Transverse colon (tissue), 4 donors: ENCODE data around the gene CAT. TPM values are rescaled to one million over a fixed set of nuclear protein-coding genes. Genes with fewer than 3 reads are reported as not detected.

Experiments
- DNase-seq: peaks from one replicate; pipeline ENCODE4 v3.0.0-alpha.2; 2019
- H3K27ac ChIP-seq, 4 donors: fragments of 200-600 bp; sonication (generic); 2 replicates each; pipeline ENCODE4 v1.5.1; 2016 to 2018; ENCODE audit warnings: inconsistent platforms in 4 of 4
- H3K27me3 ChIP-seq: fragments of 200-600 bp; sonication (generic); 2 replicates; pipeline ENCODE4 v1.5.1; 2017; ENCODE audit warnings: inconsistent platforms
- H3K36me3 ChIP-seq, 4 donors: fragments of 200-600 bp; sonication (generic); 2 replicates each; pipeline ENCODE4 v1.5.1; 2017 to 2019; ENCODE audit warnings: inconsistent platforms in 4 of 4
- H3K4me1 ChIP-seq, 4 donors: fragments of 200-600 bp; sonication (generic); 2 replicates each; pipeline ENCODE4 v1.5.1; 2017 to 2020; ENCODE audit warnings: inconsistent platforms in 4 of 4
- H3K4me3 ChIP-seq, 4 donors: fragments of 200-600 bp; sonication (generic); 1 replicate in 1 of 4; 2 replicates in 3 of 4; pipeline versions ENCODE4 v1.5.1 to v1.6.1; 2017 to 2019; ENCODE audit warnings: inconsistent platforms in 4 of 4
- H3K9me3 ChIP-seq, 2 donors: fragments of 200-600 bp; sonication (generic); 2 replicates each; pipeline ENCODE4 v1.5.1; 2017 to 2019; ENCODE audit warnings: inconsistent platforms in 2 of 2
- CTCF ChIP-seq, 5 experiments: fragments of 200-600 bp in 3 of 5; fragments of 450-650 bp in 2 of 5; sonication (generic) in 3 of 5; IDR thresholded peaks; 1 replicate in 2 of 5; 2 replicates in 3 of 5; pipeline ENCODE4 v1.5.1; 2016 to 2017; ENCODE audit warnings: antibody characterized with exemption in 5 of 5, inconsistent platforms in 3 of 5, mild to moderate bottlenecking in 2 of 5, moderate library complexity in 1 of 5
- EP300 ChIP-seq: sonication (generic); formaldehyde crosslinking; IDR thresholded peaks from one replicate; pipeline ENCODE4 v1.6.1; 2017; ENCODE audit warnings: antibody characterized with exemption, low read depth
- POLR2A ChIP-seq: fragments of 450-650 bp; IDR thresholded peaks from one replicate; pipeline ENCODE4 v1.6.1; 2016; ENCODE audit warnings: antibody characterized with exemption, mild to moderate bottlenecking, moderate library complexity
- POLR2AphosphoS5 ChIP-seq, 3 donors: sonication (generic); formaldehyde crosslinking; IDR thresholded peaks; one replicate each; pipeline ENCODE4 v1.6.1; 2016; ENCODE audit warnings: antibody characterized with exemption in 3 of 3
- WGBS, 2 donors: methylation state at CpG; one replicate each; pipeline ENCODE4 v1.1.5; 2018; ENCODE audit warnings: low coverage in 1 of 2; 5-methylcytosine and 5-hydroxymethylcytosine counted together
- in situ Hi-C, 4 donors: fragments of 200-750 bp; cut with MboI; loops; one replicate each; pipeline versions ENCODE4 v1.15.0 to v1.15.1; 2017; ENCODE audit warnings: low sequenced_read_pairs in 3 of 4, low pct_ligation_motif_present in 1 of 4, low pct_unique_long_range_greater_than_20kb in 1 of 4
- intact Hi-C: fragments of 100-400 bp; cut with DNase I; formaldehyde crosslinking; loops from one replicate; pipeline ENCODE4 v1.15.1; 2023; ENCODE audit warnings: low total_unique reads
- total RNA-seq, 4 donors: library from RNA; depleted of rRNA; stranded (reverse); fragments of >200 nt; gene quantifications; one replicate each; pipeline ENCODE4 v1.1.0, GENCODE V29; 2016

CAT gene
- 100 to 1,000 TPM in 3 of 4 donors, 10 to 100 TPM in 1; 81.2 to 168 (median 133) TPM for total RNA-seq

GRCh38 chr11:34438529-34439507, at the start of gene CAT:
Gene CAT (plus strand): TSS chr11:34438934. CDS start chr11:34439014, 80 bp downstream.
- Histone ChIP-seq H3K9me3 (no peaks in the 10 kb centered on the region), H3K4me1 (peaks cover 8 to 37% (median 19%) of the 10 kb centered on the region in 4 donors), H3K27ac (peak within 1 kb of the TSS; percentile 93 to 97 (median 96)), H3K4me3 (peak within 1 kb of the TSS; percentile 70 to 90 (median 86)), H3K36me3 (no peaks in the 10 kb centered on the region), H3K27me3 (no peaks in the 10 kb centered on the region)
- 1% methylated on average over 59 of the region's 62 CpGs; no CpG with 5 or more reads in 1 of the 2 donors for WGBS, 2 donors
- in situ Hi-C loops (no loop called here), intact Hi-C loops (no loop called here)
- peak; percentile 89 to 92 (median 90) for TF ChIP-seq POLR2AphosphoS5 (IDR thresholded peaks at IDR 0.05)
- peak; percentile 89 for TF ChIP-seq POLR2A
- no peak for TF ChIP-seq EP300
- no peak for TF ChIP-seq CTCF (IDR thresholded peaks at IDR 0.05)
- peak; percentile 99 for DNase-seq

GRCh38 chr11:34394771-34395300, 43.9 kb upstream of the CAT start:
- no peaks in the 10 kb centered on the region for H3K4me1 ChIP-seq
- H3K27ac ChIP-seq = no peak overlapping the region
- in situ Hi-C loops = loop anchor here in 2 of 4 donors (25.0 kb wide), 2 partner anchors 92 to 558 kb away; no protein-coding TSS in a partner anchor
- DNase-seq = no peak
- TF ChIP-seq EP300 = no peak
- TF ChIP-seq POLR2AphosphoS5 (IDR thresholded peaks at IDR 0.05) = no peak
- TF ChIP-seq CTCF (IDR thresholded peaks at IDR 0.05) = no peak
- TF ChIP-seq POLR2A = no peak
- H3K27me3 ChIP-seq = no peaks in the 10 kb centered on the region
- no peak overlapping the region for H3K4me3 ChIP-seq
- peaks cover 0 to 6% of the 10 kb centered on the region in 2 donors for H3K9me3 ChIP-seq
- H3K36me3 ChIP-seq = no peaks in the 10 kb centered on the region
- intact Hi-C loops = no loop called here
- 83 to 91% methylated on average over 4 to 6 of the region's 6 CpGs for WGBS, 2 donors

- intact Hi-C loops = no loop called here
- Histone ChIP-seq H3K4me1 (no peaks in the 10 kb centered on the region), H3K4me3 (no peak overlapping the region), H3K9me3 (peaks cover 0 to 6% of the 10 kb centered on the region in 2 donors), H3K27me3 (no peaks in the 10 kb centered on the region), H3K36me3 (no peaks in the 10 kb centered on the region), H3K27ac (no peak overlapping the region)
- in situ Hi-C loops = loop anchor here in 2 of 4 donors (25.0 kb wide), 2 partner anchors 91 to 559 kb away; no protein-coding TSS in a partner anchor
- DNase-seq = no peak
- WGBS, 2 donors = 59 to 80% methylated on average over 1 of the region's 1 CpG
- TF ChIP-seq POLR2A (no peak), EP300 (no peak), CTCF (IDR thresholded peaks at IDR 0.05) (no peak), POLR2AphosphoS5 (IDR thresholded peaks at IDR 0.05) (no peak)
These were observed 42.7 kb upstream of the CAT start for GRCh38 chr11:34395916-34396550.

GRCh38 chr11:34397120-34397519, 41.6 kb upstream of the CAT start:
- Histone ChIP-seq H3K4me1 (no peaks in the 10 kb centered on the region), H3K36me3 (no peaks in the 10 kb centered on the region), H3K27me3 (no peaks in the 10 kb centered on the region), H3K9me3 (peaks cover 0 to 6% of the 10 kb centered on the region in 2 donors), H3K27ac (no peak overlapping the region), H3K4me3 (no peak overlapping the region)
- no peak for TF ChIP-seq POLR2AphosphoS5 (IDR thresholded peaks at IDR 0.05)
- no peak for TF ChIP-seq EP300
- no peak for TF ChIP-seq POLR2A
- no peak for TF ChIP-seq CTCF (IDR thresholded peaks at IDR 0.05)
- no peak for DNase-seq
- WGBS, 2 donors = 71 to 75% methylated on average over 1 of the region's 1 CpG
- intact Hi-C loops = no loop called here
- in situ Hi-C loops = loop anchor here in 2 of 4 donors (25.0 kb wide), 2 partner anchors 90 to 560 kb away; no protein-coding TSS in a partner anchor
